Measurements from ENCODE around the gene DNAI4. TPM values are rescaled to one million over a fixed set of nuclear protein-coding genes. Genes with fewer than 3 reads are reported as not detected.

The DNAI4 gene
- total and polyA plus RNA-seq, 2 donors (not counting 3 experiments of a cell fraction or from before 2014, with no cell fraction given): 0.51 to 3.3 TPM

- H3K4me2 ChIP-seq (ENCODE audit: insufficient read depth, low read length): peak overlapping the region; percentile 95
- BruUV-seq (replicated peaks): no TSS peak
- H3K9me3 ChIP-seq (replicated peaks; ENCODE audit: control insufficient read depth, insufficient read depth, low read length): no peaks in the 10 kb centered on the region
- H3K36me3 ChIP-seq (ENCODE audit: control insufficient read depth in 2 of 2, extremely low read depth in 1 of 2, insufficient read depth in 2 of 2, low read length in 2 of 2): no peaks in the 10 kb centered on the region
- CTCF ChIA-PET: interaction anchor here (0.7 to 1.6 kb wide), 5 partner anchors 9 to 1091 kb away, joined by 3 to 4 read pairs (median 3); partner anchors contain the start of genes DNAI4 and MIER1
- H3K4me1 ChIP-seq (ENCODE audit: control insufficient read depth, extremely low read depth, insufficient read depth, low read length): peaks cover 47% of the 10 kb centered on the region
- DNase-seq (ENCODE audit: low read depth, low spot score) (peak; percentile 35), FAIRE-seq (no peak)
- no peaks in the 10 kb centered on the region for H3K9me1 ChIP-seq (replicated peaks; ENCODE audit: control insufficient read depth, extremely low read depth, insufficient read depth, low read length)
- dilution Hi-C loops (cut with MboI; ENCODE audit: extremely low pct_ligation_motif_present, low sequenced_read_pairs): no loop called here
- no peak for TF ChIP-seq GATA2 (IDR thresholded peaks at IDR 0.05; ENCODE audit: insufficient read depth, insufficient read length, low read depth, low read length)
- TF ChIP-seq, protein P1, sequence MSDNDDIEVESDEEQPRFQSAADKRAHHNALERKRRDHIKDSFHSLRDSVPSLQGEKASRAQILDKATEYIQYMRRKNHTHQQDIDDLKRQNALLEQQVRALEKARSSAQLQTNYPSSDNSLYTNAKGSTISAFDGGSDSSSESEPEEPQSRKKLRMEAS (IDR thresholded peaks at IDR 0.05; ENCODE audit: insufficient read depth, insufficient read length): no peak
- TF ChIP-seq FOS (IDR thresholded peaks at IDR 0.05; ENCODE audit: borderline replicate concordance, insufficient read depth, low read length): no peak
- TF ChIP-seq POLR2A (IDR thresholded peaks at IDR 0.05; ENCODE audit: low read depth, low read length): no peak
- TF ChIP-seq, protein P2, sequence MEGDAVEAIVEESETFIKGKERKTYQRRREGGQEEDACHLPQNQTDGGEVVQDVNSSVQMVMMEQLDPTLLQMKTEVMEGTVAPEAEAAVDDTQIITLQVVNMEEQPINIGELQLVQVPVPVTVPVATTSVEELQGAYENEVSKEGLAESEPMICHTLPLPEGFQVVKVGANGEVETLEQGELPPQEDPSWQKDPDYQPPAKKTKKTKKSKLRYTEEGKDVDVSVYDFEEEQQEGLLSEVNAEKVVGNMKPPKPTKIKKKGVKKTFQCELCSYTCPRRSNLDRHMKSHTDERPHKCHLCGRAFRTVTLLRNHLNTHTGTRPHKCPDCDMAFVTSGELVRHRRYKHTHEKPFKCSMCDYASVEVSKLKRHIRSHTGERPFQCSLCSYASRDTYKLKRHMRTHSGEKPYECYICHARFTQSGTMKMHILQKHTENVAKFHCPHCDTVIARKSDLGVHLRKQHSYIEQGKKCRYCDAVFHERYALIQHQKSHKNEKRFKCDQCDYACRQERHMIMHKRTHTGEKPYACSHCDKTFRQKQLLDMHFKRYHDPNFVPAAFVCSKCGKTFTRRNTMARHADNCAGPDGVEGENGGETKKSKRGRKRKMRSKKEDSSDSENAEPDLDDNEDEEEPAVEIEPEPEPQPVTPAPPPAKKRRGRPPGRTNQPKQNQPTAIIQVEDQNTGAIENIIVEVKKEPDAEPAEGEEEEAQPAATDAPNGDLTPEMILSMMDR (IDR thresholded peaks at IDR 0.05; ENCODE audit: extremely low read depth in 1 of 2, insufficient read depth in 1 of 2, low read depth in 1 of 2, low read length in 2 of 2): no peak
- no peak for TF ChIP-seq POLR2AphosphoS5 (IDR thresholded peaks at IDR 0.05; ENCODE audit: insufficient read depth, low read depth, low read length)
- TF ChIP-seq MYC (IDR thresholded peaks at IDR 0.05; ENCODE audit: low read depth, low read length): no peak
- TF ChIP-seq EZH2 (IDR thresholded peaks at IDR 0.05; ENCODE audit: borderline replicate concordance, low read depth, low read length, severe bottlenecking): no peak
- TF ChIP-seq JUN (IDR thresholded peaks at IDR 0.05; ENCODE audit: borderline replicate concordance, insufficient read depth, insufficient read length, low read depth): no peak
- POLR2A ChIA-PET: interaction anchor here (0.7 to 1.4 kb wide), 2 partner anchors 9 to 564 kb away, joined by 3 to 5 read pairs; partner anchors contain the start of genes DNAI4 and MIER1
- peak overlapping the region; percentile 29 for H3K27ac ChIP-seq (ENCODE audit: insufficient read depth, low read depth, low read length)
- peak overlapping the region in 2 of 3 experiments; percentile 16 to 60 for H3K4me3 ChIP-seq (replicated peaks in 1 of 3; ENCODE audit: insufficient read depth in 1 of 3, low read depth in 1 of 3, low read length in 3 of 3)
- intact Hi-C loops (cut with micrococcal nuclease): loop anchor here (5.0 to 10.0 kb wide), 2 partner anchors 599 to 1512 kb away; partner anchors contain the start of genes LEPR and LEPROT
- peaks cover 94% of the 10 kb centered on the region for H3K79me2 ChIP-seq (ENCODE audit: control insufficient read depth, insufficient read depth, low read length)
- no peaks in the 10 kb centered on the region for H3K27me3 ChIP-seq (ENCODE audit: control insufficient read depth in 2 of 2, insufficient read depth in 2 of 2, low read length in 2 of 2)
- peak overlapping the region; percentile 24 for H3K9ac ChIP-seq (replicated peaks; ENCODE audit: extremely low read depth, insufficient read depth, low read length)
- H4K20me1 ChIP-seq (replicated peaks; ENCODE audit: control insufficient read depth, extremely low read depth, insufficient read depth, low read length): peaks cover 2% of the 10 kb centered on the region
- no peak overlapping the region for H2AFZ ChIP-seq (ENCODE audit: low read depth, low read length)
Measured at GRCh38 chr1:66933887-66934700, 9.4 kb upstream of the DNAI4 start.

Measured in endothelial cell of umbilical vein (primary cell).